NCI-H187 (cell line): ENCODE measurements around the gene SGPP2.
"Not testable (repeated sequence)": the region's sequence is repeated elsewhere in the genome, so short reads cannot be mapped to it uniquely, and the experiment has no call there.

ENCODE experiments used
- DNase-seq, 2 experiments: peaks; one replicate each; lab custom pipeline; 2025; lab: John Stamatoyannopoulos, UW

SGPP2 gene

DNA sequence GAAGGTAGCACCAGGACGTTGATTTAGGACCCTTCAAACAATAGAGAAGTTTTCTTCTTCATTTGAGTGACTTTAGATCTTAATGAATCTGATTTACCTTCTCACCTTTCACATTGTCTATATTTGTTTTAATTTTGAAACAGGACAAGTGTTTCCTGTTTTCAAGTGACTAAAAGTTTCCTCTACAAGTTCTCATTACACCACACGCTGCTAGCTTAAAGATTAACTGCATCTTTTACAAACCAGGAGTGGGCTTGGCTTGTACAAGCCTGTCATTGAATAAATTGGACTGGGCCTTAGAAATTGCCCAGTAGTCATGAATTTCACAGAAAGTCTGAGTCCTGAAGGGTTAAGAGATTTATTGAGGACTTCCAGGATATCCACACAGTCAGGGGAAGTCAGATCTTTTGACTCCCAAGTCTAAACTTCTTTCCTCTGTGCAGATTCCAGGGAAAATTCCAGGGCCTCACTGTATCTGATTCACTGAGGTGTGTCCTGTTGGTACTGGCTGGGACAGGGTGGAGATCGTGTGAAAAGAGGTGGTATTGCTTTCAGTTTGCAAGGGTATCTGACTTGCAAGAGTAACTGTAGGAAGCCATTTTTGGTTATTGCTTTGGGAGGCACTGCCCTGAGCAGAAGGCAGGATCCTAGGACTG lies 3.4 kb downstream of the SGPP2 start:
- DNase-seq = no peak

DNA sequence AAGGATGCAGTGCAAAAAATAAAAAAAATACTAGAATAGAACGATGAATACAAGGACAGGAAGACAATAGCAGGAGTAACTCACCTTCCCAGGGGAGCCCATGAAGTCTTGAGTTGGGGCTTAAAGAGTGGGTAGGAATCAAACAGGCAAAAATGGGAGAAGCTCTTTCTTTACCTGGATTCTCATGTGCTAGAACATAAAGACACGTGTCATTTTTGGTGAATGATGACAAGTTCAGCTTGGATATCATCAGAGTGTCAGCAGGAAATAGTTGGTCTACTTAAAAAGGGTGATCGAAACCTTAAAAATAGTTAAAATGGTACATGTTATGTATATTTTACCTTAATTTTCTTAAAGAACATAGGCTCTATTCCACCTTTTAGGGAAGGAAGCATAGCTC lies 5.7 kb downstream of the SGPP2 start:
- no peak for DNase-seq

DNA sequence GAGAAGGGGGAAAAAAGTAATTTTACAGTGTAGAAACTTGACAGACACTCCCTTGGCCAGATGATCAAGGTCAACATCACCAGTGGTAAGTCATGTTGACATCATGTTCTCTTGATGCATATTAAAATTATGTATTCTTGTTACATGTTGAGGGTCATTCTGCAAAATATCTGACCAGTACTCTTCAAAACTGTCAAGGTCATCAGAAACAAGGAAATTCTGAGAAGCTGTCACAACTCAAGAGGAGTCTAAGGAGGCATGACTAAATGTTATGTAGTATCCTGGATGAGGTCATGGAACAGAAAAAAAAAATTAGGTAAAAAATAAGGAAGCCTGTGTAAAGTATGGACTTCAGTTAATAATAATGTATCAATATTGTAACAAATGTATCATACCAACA lies 6.3 kb downstream of the SGPP2 start:
- DNase-seq = no peak

DNA sequence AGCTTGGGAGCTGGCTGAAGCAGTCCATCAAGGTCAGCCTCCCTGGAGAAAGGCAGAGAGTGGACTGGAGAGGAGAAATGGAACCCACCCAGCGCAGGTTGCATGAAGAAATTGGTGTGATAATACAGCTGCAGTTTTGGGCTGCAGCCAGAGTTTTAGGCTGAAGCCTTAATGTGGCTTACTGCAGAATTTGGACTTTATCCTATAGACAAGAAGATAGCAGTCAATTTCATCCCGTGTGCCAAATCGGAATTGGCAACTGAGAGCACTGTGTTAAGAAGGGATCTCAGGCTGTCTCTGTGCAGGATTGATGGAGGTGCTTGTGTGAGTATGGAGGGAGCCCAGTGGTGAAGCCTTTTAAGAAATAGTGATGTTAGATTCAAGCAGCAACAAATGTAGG lies 7.5 kb downstream of the SGPP2 start:
- DNase-seq = no peak

DNA sequence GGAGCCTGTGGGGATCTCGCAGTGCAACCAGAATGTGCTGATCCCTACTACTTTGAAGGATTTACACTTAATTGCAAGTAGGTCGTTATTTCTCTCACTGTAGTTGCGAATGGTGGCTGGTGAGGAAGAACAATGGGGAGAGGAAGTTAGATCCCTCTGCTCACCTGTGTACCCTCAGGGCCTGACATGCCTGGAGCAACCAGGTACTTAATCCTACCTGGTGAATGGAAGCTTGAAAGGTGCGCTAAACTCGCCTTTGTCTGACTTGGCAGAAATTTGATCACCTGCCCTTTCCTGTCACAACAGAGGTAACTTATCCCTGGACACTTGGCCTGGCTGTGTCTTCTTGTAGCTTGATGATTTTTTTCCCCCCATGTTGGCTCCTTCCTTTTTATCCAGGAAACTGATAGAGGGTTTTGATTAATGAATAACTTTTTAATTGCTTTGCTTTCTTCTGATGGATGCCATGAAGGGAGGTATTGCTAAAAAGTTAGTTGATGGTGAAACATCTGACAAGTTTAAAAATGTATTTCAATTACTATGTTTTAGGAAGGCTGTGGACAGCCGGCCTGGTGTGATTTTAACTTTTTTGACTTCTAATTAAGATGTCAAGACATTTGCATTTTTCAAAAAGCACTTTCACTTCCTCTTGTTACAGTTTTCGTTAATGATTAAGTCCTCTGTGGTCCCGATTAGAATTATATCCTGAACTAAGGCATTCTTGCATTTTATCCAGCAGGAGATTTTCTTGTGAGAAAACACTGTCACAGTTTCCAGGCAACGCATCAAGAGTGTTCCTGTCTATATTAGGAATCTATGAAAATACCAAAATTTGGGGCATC lies 9.2 kb downstream of the SGPP2 start:
- peak; percentile 1 to 14 for DNase-seq

DNA sequence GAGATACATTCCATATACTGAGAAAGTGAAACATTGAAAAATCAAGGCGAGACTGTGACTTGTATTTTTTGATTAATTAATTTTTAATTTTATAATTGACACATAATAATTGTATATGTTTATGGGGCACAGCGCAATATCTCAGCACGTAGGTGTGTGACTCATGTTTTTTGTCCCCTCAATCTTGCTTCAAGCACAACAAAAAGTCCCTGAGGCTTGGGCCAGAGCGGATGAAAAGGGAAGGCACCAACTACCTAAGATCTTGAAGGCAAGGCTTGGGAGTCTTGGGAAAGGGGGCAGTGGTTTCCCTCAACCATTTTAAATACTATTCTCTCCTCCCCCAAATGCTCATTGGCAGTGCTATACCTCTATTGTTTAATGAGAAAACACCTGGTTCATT lies 9.9 kb downstream of the SGPP2 start:
- DNase-seq = no peak

DNA sequence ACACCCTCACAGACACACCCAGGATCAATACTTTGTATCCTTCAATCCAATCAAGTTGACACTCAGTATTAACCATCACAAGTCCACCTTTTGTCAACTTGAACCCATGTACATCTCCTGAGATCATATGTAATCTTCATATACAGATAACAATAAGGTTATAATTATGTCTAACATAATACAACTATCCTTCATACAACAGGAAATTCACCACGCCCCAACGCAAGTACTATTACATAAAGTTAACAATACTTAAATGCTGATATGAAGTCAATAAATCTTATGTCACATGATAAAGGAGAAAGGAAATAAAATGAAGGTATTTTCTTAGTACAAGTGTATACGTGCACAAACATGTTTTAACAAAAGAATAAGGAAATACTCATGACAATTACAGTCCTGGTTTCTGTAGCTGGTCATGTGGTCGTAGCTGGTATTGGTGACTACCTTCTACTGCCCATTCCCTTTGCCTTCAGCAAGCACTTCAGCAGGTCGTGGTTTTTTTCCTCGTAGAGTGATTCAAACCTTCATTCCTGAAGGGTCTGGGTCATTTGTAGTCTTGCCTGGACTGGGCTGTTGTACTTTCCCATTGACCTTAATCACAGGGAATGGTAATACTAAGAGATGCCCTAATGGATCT lies 11.2 kb downstream of the SGPP2 start:
- DNase-seq = not testable (repeated sequence)

DNA sequence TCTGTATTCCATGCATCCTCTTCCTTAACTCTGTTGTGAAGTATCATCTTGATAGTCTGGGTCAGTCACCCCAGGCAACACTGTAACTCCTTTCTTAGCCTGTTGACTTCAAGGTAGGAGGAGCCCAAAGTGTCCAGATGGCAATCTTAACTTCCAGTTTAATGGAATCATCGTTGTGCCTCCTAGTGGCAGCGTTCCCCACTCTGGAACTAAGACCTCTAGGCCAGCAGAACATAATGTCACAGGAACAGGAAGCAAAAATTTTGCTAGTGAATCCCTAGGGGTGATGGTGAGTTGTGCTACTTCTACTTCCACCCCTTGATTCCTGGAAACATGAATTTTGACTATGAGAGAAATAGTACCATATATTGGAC lies 11.7 kb downstream of the SGPP2 start:
- DNase-seq = no peak

DNA sequence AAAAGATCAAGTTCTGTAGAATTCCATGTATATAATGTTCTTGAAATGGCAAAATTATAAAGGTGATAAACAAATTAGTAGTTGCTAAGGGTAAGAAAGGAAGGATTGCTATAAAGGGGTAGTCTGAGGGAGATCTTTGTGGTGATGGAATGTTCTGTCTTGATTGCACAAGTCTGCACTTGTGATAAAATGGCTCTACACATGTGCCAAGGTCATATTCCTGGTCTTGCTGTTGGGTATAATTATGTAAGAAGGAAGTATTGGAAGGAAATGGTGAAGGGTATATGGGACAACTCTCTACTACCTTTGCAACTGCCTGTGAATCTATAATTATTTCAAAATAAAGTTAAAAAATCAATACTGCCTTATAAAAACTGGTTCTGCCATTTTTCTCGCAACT lies 15.3 kb downstream of the SGPP2 start:
- no peak for DNase-seq

DNA sequence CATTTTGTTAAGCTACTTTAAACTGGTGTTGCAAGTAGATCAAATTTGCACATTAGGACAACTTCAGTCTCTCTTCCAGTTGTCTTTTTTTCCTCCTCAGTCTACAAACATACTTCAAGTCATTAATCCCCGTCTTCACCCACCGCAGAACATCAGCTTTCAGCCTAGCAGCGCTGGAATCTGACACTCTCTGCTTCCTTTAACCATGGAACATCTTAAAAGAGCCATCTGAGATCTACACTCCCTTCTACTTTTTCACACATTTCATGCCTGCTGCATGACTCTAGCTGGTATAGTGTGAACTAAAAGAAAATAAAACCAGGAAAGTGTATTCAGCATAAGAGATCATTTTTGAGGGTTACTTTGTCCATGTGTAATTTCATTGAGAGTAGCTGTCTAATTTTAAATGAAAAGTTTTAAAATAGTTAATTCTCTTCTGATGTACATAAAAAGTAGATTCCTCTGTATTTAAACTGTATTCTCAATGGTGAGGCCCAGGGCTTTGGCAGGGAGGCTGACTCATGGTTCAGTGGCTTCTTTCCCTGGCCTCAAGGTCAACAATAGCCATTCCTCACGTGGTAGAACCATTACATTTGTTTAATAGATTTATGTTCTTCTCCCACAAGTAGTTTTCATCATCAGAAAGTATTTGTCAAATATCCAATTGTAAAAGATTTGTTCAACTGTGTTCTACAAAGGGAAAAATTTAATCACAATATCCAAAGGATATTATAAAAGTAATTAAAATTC lies 16.5 kb downstream of the SGPP2 start:
- DNase-seq = no peak

DNA sequence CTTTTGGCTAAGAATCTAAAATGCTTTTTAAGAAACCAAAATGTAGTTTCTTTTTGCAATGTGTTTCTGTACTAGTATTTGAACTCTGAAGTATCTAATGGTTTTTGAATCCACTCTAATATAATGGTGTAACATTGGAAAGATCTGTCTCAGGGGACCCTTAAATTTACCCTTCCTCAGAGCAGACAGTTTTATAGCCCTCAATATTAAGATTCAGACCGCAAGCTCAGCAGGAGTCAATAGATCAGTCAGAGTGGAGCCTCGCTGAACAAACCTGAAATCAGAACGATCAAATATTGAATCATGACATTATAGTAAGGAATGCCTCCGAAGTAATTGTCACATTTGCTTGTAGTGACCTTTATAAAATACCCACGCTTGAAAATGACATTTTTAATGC lies 18.3 kb downstream of the SGPP2 start:
- peak; percentile 20 to 32 for DNase-seq

DNA sequence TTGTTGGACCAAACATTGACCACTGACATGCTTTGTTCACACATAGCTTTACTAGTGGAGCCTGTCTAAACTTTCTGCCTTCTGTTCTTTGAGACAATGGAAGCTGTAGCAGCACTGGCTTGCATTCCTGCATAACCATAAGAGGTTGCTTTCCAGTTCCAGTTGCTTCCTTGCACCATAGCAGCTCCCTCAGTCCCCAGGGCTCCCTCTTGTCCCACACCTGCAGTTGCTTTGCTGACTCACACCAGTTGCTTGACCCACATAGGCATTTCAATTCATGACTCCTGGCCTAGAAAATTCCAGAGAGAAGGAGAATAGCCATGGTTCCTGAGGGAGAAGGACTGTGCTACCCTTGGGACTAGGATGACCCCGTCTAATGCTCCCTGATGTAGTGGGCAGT lies 20.9 kb downstream of the SGPP2 start:
- DNase-seq = no peak

DNA sequence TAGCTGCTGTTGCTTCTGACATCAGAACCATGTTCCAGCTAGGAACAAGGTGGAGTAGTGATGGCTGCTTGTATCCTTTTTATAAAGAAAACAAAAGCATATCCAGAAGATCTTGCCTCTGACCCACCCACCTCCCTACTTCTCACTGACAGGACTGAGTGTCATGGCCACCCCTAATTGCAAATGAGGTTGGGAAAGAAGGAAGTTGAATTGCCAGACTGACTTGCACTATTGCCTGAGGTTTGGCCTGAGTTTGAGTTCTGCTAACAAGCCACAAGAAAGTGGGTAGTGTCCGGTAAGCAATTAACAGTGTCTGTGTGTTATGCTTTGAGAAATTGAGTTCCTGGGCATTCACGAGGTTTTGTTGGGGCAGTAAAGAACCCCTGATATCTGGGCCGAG lies 22.8 kb downstream of the SGPP2 start:
- no peak for DNase-seq

DNA sequence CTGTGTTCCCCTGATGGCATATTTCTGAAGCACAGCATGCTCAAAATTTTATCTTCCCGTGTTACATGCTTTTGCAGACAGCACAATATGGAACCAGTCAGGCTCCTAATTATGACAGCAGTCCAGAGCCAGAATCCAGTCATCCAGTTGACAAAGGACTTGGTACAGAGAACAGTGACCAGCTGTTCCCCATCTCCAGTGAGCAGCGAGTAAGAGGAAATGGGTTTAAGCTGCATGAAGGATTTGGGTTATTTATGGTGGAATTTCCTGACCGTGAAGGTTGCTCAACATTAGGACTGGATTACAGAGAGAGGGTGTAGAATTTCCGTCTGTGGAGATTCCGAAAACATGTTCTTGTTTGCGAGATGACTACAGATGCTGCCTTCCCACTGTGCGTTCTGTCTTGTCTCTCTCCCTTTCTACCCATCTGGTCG lies 24.4 kb downstream of the SGPP2 start:
- no peak for DNase-seq

DNA sequence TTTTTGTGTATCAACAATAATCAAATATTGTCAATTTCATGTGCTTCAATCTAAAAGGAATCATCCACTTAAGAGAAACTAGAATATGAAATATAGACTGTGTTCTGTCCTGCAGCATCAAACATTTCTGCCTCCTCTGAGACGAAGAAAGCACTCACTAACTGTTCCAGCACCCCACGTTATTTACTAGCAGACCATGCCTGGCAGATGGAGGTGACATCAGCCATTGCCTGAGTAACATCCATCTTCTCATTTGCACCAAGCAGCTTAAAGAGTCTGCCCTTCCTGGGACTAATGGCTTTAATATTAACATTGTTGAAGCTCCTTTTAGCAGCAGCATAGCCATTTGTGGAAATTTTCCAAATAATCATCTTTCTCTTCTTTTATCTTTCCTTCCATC lies 25.7 kb downstream of the SGPP2 start:
- DNase-seq = no peak

DNA sequence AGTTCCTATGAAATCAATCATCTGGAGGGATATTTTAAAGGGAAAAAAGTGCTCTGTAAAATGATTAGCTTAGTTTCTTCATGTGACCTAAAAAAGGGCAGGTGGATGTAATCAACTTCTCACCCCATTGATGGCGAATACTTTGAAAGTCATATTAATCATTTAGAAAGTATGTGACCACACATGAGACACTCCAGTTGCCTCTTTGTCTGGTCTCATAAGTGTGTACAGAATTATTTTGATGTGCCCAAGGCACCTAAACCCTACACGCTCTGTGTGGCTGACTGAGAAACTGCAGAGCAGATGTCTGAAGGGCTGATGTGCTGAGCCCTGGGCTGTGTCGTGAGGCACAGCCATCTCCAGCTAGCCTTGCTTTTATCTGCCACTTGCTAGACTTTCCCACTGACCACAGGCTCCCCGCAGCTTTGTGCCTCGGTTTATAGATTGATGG lies 26.9 kb downstream of the SGPP2 start:
- DNase-seq = no peak

DNA sequence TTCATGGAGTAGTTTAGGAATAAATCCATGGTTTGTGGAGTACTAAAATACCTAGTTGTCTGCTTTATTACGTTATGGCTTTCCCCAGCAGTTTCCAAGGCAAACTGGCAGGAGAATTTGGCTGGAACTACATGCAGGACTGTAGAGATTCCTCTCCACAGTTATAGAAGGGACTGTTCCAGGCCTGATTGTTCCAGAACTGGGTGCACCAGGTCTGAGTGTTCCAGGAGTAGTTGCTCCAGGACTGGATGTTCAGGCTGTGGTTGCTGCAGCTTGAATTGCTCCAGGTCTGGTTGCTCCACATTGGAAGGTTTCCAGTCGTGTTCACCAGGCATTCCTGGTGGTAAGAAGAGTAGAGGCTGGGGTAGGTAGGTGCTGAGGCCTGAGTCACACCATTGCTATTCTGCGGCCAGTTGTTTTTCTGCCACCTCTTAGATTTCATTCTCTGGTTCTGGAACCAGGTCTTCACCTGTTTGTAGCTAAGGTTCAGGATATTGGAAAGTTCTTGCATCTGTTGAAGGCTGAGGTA lies 28.1 kb downstream of the SGPP2 start:
- no peak for DNase-seq

DNA sequence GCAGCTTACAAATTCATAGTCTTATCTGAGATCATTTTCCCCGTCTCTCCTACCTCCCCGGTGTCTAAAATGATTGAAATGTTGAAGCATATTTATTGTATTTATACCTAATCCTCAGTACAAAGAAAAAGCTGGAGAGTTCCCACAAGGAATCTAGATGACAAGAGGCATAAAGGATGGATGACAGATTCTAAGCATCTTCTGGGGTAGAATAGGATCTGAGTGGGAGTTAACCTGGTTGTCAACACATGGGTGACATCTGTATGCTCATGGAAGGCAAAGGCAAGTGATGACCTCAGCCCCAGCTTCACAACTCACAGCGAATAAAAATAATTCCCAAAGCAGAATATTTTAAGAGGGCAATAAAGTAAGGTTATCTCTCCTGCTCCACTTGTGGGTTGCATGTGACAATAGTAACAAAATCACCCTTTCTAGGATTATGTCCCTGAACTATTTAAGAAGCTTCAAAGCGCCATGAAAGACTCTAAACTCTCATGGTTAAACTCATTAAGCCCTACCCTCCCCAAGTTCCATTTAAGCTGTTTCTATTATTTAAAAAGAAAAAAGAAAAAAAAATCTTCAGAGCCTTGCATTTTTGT lies 32.2 kb downstream of the SGPP2 start:
- DNase-seq = no peak

DNA sequence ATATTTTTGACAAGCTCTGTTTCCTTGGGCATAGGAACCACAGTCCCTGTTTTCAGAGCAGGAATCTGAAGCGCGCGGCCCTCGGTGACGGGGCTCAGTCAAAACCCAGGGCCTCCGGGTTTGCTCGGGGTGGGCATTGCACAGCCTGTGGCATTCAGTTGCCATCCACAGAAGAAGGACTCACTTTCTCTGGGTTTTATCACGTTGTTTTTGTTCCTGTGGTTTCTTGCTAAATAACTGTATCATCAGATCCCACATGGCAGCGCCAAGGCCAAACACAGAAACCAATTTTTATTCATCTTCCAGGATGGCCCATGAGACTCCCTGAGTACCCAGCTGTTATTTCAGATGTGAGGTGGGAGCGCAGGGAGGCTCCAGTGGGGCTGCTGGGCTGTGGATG lies 35.6 kb downstream of the SGPP2 start:
- no peak for DNase-seq

DNA sequence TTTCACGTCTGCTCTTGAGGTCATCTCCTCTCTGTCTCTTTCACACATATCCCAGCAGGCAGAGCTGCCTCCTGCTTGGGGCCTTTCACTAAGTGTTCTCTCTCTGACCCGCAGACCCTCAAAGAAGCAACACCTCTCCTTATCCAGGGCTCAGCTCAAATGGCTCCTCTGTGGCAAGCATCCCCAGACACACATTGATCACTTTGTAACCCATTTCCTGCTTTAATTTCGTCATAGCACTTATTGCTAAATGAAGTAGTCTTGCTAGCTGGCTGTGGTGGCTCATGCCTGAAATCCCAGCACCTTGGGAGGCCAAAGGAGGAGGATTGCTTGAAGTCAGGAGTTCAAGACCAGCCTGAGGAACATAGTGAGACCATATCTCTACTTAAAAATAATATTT lies 41.4 kb downstream of the SGPP2 start:
- DNase-seq = no peak

DNA sequence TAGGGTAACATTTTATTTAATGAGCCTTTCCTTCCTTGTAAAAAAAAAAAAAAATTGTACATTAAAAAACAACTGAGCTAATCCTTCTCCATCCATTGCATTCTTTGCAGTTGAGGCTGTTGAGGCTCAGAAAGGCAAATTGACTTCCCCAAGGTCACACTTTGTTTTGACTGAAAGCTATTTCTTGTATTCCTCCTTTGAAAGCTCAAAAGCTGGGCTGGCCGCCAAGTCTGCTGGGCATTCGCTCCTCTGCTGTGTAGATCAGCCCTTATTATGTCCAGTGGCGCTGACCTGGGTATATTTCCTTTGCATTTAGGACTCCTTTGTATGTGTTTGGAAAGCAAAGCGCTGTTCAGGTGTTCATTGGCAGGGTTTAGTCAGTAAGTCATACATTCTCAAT lies 44.0 kb downstream of the SGPP2 start:
- DNase-seq = no peak
